SK-N-SH (cell line): Measurements from ENCODE around the gene SACM1L.

ENCODE experiments used
- CTCF ChIP-seq: fragments of 200-600 bp; sonication (generic); IDR thresholded peaks from 2 replicates; pipeline ENCODE4 v1.6.1; 2017; ENCODE audit warnings: antibody characterized with exemption, mild to moderate bottlenecking, moderate library complexity
- EP300 ChIP-seq, 2 experiments: IDR thresholded peaks; 2 replicates each; pipeline versions ENCODE4 v1.4.0 to v1.6.1; 2012; ENCODE audit warnings: borderline replicate concordance in 1 of 2, low read depth in 1 of 2, low read length in 1 of 2
- JUND ChIP-seq: IDR thresholded peaks from 2 replicates; pipeline ENCODE4 v1.4.0; 2012
- MXI1 ChIP-seq: IDR thresholded peaks from 2 replicates; pipeline ENCODE4 v1.6.1; 2012; ENCODE audit warnings: mild to moderate bottlenecking, low read depth, low read length, improper control_type of control experiment
- NFIC ChIP-seq: IDR thresholded peaks from 2 replicates; pipeline ENCODE4 v1.4.0; 2012; ENCODE audit warnings: borderline replicate concordance
- RAD21 ChIP-seq: IDR thresholded peaks from 2 replicates; pipeline ENCODE4 v1.6.1; 2012; ENCODE audit warnings: mild to moderate bottlenecking, low read length
- REST ChIP-seq: IDR thresholded peaks from 2 replicates; pipeline ENCODE4 v1.6.1; 2012; ENCODE audit warnings: mild to moderate bottlenecking, low read depth, low read length, moderate library complexity
- TEAD4 ChIP-seq: IDR thresholded peaks from 2 replicates; pipeline ENCODE4 v1.4.0; 2012; ENCODE audit warnings: mild to moderate bottlenecking, borderline replicate concordance; ENCODE audit not compliant: insufficient read depth

GRCh38 chr3:45692866-45693265 lies 3.7 kb downstream of the SACM1L start:
- TF ChIP-seq CTCF (no peak), EP300 (IDR thresholded peaks at IDR 0.05; ENCODE audit: borderline replicate concordance in 1 of 2, low read depth in 1 of 2, low read length in 1 of 2) (no peak), REST (no peak), TEAD4 (no peak), NFIC (no peak), RAD21 (no peak), JUND (no peak), MXI1 (no peak)
